Keratinocyte (primary cell): ENCODE results near the gene JPH2. TPM values are rescaled to one million over a fixed set of nuclear protein-coding genes. Genes with fewer than 3 reads are reported as not detected.

Source experiments
- DNase-seq: peaks from one replicate; pipeline ENCODE4 v3.0.0-alpha.2; 2011; ENCODE audit warnings: low read depth, missing footprints, low spot score
- FAIRE-seq: peaks from 2 replicates; lab custom pipeline; 2011; peaks lifted over from hg19 to GRCh38; lab: Jason Lieb, UNC
- H2AFZ ChIP-seq: 2 replicates; pipeline ENCODE4 v1.6.0; 2012; ENCODE audit warnings: low read length, control low read depth, inconsistent platforms; ENCODE audit not compliant: control insufficient read depth
- H3K27ac ChIP-seq: 2 replicates; pipeline ENCODE4 v1.5.1; 2011; ENCODE audit warnings: low read length; ENCODE audit not compliant: control insufficient read depth, insufficient read depth
- H3K27me3 ChIP-seq: 3 replicates; pipeline ENCODE4 v1.6.0; 2011; ENCODE audit warnings: low read length; ENCODE audit not compliant: control insufficient read depth, insufficient read depth; ENCODE audit errors: extremely low read depth
- H3K36me3 ChIP-seq, 2 experiments: 2 replicates in 1 of 2; 3 replicates in 1 of 2; pipeline ENCODE4 v1.5.1; 2011; ENCODE audit warnings: low read length in 2 of 2, mild to moderate bottlenecking in 1 of 2; ENCODE audit not compliant: control insufficient read depth in 2 of 2, insufficient read depth in 2 of 2; ENCODE audit errors: extremely low read depth in 1 of 2
- H3K4me1 ChIP-seq: 3 replicates; pipeline ENCODE4 v1.5.1; 2011; ENCODE audit warnings: low read length; ENCODE audit not compliant: control insufficient read depth, insufficient read depth; ENCODE audit errors: extremely low read depth
- H3K4me2 ChIP-seq: 3 replicates; pipeline ENCODE4 v1.6.0; 2011; ENCODE audit warnings: low read depth, low read length; ENCODE audit not compliant: control insufficient read depth, insufficient read depth; ENCODE audit errors: extremely low read depth
- H3K4me3 ChIP-seq, 3 experiments: fragments of 200-600 bp in 1 of 3; sonication (generic) in 1 of 3; 2 replicates in 2 of 3; 3 replicates in 1 of 3; pipeline ENCODE4 v1.5.1; 2011 to 2016; ENCODE audit warnings: low read length in 3 of 3, mild to moderate bottlenecking in 3 of 3, control low read depth in 2 of 3, inconsistent platforms in 1 of 3, low read depth in 1 of 3, mixed read lengths in 1 of 3, mixed run types in 1 of 3, moderate library complexity in 1 of 3; ENCODE audit not compliant: control insufficient read depth in 2 of 3, insufficient read depth in 2 of 3; ENCODE audit errors: extremely low read depth in 1 of 3
- H3K79me2 ChIP-seq: 2 replicates; pipeline ENCODE4 v1.6.0; 2012; ENCODE audit warnings: low read length; ENCODE audit not compliant: control insufficient read depth, insufficient read depth
- H3K9ac ChIP-seq: 3 replicates; pipeline ENCODE4 v1.6.0; 2011; ENCODE audit warnings: low read length; ENCODE audit not compliant: control insufficient read depth, insufficient read depth; ENCODE audit errors: extremely low read depth
- H3K9me1 ChIP-seq: 3 replicates; pipeline ENCODE4 v1.6.0; 2011; ENCODE audit warnings: low read length; ENCODE audit not compliant: control insufficient read depth, insufficient read depth; ENCODE audit errors: extremely low read depth
- H3K9me3 ChIP-seq: 2 replicates; pipeline ENCODE4 v1.5.1; 2012; ENCODE audit warnings: low read depth, low read length; ENCODE audit not compliant: control insufficient read depth
- H4K20me1 ChIP-seq: 3 replicates; pipeline ENCODE4 v1.6.0; 2011; ENCODE audit warnings: low read length; ENCODE audit not compliant: control insufficient read depth, insufficient read depth; ENCODE audit errors: extremely low read depth
- CTCF ChIP-seq, 3 experiments: IDR thresholded peaks in 1 of 3; conservative IDR thresholded peaks in 1 of 3; optimal IDR thresholded peaks in 1 of 3; 2 replicates in 2 of 3; 3 replicates in 1 of 3; pipeline versions ENCODE3 to v1.5.1; 2011; ENCODE audit warnings: low read length in 3 of 3, mild to moderate bottlenecking in 3 of 3, moderate library complexity in 2 of 3, control low read depth in 1 of 3, inconsistent platforms in 1 of 3; ENCODE audit not compliant: insufficient read depth in 2 of 3; ENCODE audit errors: extremely low read depth in 1 of 3
- EZH2 ChIP-seq: IDR thresholded peaks from one replicate; pipeline ENCODE4 v1.6.1; 2012; ENCODE audit warnings: inconsistent platforms, mild to moderate bottlenecking, low read length, moderate library complexity
- dilution Hi-C: fragments of 300-500 bp; cut with MboI; formaldehyde crosslinking; loops from one replicate; pipeline ENCODE4 v1.7.0; 2020; ENCODE audit warnings: low sequenced_read_pairs; ENCODE audit not compliant: extremely low pct_ligation_motif_present
- polyA plus RNA-seq, 5 experiments: library from polyadenylated mRNA; depleted of rRNA in 3 of 5; stranded (reverse) in 3 of 5; stranded (forward) in 1 of 5; unstranded in 1 of 5; fragments of >200 nt; gene quantifications; 1 replicate in 1 of 5; 2 replicates in 3 of 5; 3 replicates in 1 of 5; pipeline versions ENCODE4 v1.2.1 to v1.2.3, GENCODE V29; 2011 to 2012; ENCODE audit warnings: missing spikeins in 2 of 5, low read depth in 1 of 5, low replicate concordance in 1 of 5

The JPH2 gene
- polyA plus RNA-seq, 1 donor (not counting 4 experiments of a cell fraction or from before 2014, with no cell fraction given) = 2.5 TPM

- no peak for FAIRE-seq
Observed at GRCh38 chr20:44071526-44072111, 115.4 kb downstream of the JPH2 start.

GRCh38 chr20:44071057-44071456, 115.9 kb downstream of the JPH2 start:
- TF ChIP-seq EZH2 (no peak), CTCF (optimal IDR thresholded peaks at IDR 0.05 in 1 of 3, IDR thresholded peaks at IDR 0.05 in 1 of 3, conservative IDR thresholded peaks at IDR 0.05 in 1 of 3; ENCODE audit: extremely low read depth in 1 of 3, insufficient read depth in 2 of 3, low read length in 3 of 3) (no peak)
- Histone ChIP-seq H4K20me1 (no peaks in the 10 kb centered on the region), H3K4me3 (no peak overlapping the region), H3K9ac (no peak overlapping the region), H2AFZ (no peak overlapping the region), H3K9me1 (no peaks in the 10 kb centered on the region), H3K79me2 (no peaks in the 10 kb centered on the region), H3K4me1 (no peaks in the 10 kb centered on the region), H3K4me2 (no peak overlapping the region), H3K9me3 (no peaks in the 10 kb centered on the region), H3K36me3 (no peaks in the 10 kb centered on the region), H3K27ac (no peak overlapping the region), H3K27me3 (peaks cover 24% of the 10 kb centered on the region)
- no peak for FAIRE-seq
- no peak for DNase-seq
- dilution Hi-C loops = no loop called here

More at GRCh38 chr20:44071526-44072111, 115.4 kb downstream of the JPH2 start:
- H2AFZ ChIP-seq = no peak overlapping the region
- H3K9me3 ChIP-seq = no peaks in the 10 kb centered on the region
- dilution Hi-C loops = no loop called here
- no peak for DNase-seq
- H3K36me3 ChIP-seq = no peaks in the 10 kb centered on the region
- H3K4me2 ChIP-seq = no peak overlapping the region
- no peaks in the 10 kb centered on the region for H3K9me1 ChIP-seq
- no peak for TF ChIP-seq EZH2
- TF ChIP-seq CTCF (optimal IDR thresholded peaks at IDR 0.05 in 1 of 3, IDR thresholded peaks at IDR 0.05 in 1 of 3, conservative IDR thresholded peaks at IDR 0.05 in 1 of 3; ENCODE audit: extremely low read depth in 1 of 3, insufficient read depth in 2 of 3, low read length in 3 of 3) = no peak
- no peak overlapping the region for H3K4me3 ChIP-seq
- peaks cover 24% of the 10 kb centered on the region for H3K27me3 ChIP-seq
- H3K79me2 ChIP-seq = no peaks in the 10 kb centered on the region
- no peaks in the 10 kb centered on the region for H4K20me1 ChIP-seq
- no peak overlapping the region for H3K9ac ChIP-seq
- no peaks in the 10 kb centered on the region for H3K4me1 ChIP-seq
- no peak overlapping the region for H3K27ac ChIP-seq
